ENCODE data around the gene SLC22A1. TPM values are rescaled to one million over a fixed set of nuclear protein-coding genes. Genes with fewer than 3 reads are reported as not detected.

SLC22A1 gene
- total and polyA plus RNA-seq, 2 experiments from 2014 or later: 0.10 to 0.65 TPM

DNA sequence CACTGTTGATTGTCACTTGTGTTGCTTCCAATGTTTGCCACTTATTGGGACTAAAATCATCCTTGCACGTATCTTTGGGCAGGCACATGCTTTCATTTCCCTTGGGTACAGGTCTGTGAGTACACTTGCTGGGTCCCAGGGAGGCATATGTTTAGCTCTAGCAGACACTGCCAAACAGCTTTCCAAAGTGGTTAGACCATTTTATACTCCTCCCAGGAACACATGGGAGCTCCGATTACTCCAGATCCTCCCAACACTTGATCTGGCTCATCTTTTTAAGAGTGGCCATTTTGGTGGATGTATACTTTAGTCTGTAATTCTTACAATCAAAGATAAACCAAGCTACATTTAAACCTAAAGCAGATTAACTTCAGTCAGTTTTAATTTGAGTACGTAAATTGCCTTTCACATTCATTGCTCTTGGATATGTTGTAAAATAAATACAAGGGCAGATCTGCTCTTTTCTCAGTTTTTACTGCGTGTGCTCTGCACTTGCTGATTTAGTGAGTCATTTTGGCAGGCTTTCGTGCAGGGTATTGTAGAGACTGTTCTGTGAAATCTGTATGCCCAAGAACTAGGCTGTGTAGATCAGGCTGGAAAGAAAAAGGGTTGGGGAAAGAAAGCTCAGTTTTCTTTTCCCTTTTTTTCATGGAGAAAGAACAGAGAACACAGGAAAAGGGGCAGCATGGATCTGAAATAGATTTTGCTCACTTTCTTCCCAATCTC lies 19.5 kb downstream of the SLC22A1 start:
- H3K36me3 Mint-ChIP-seq (ENCODE audit: low read depth): no peaks in the 10 kb centered on the region
- no peaks in the 10 kb centered on the region for H3K36me3 ChIP-seq (ENCODE audit: insufficient read depth)

More for the DNA sequence above, 19.5 kb downstream of the SLC22A1 start:
- H3K27ac ChIP-seq (ENCODE audit: low read depth): no peak overlapping the region
- no peaks in the 10 kb centered on the region; the same call in 2 of the 3 replicates for H3K9me3 Mint-ChIP-seq
- no peaks in the 10 kb centered on the region for H3K9me2 ChIP-seq (ENCODE audit: insufficient read depth)
- ATAC-seq: no peak
- H3K27me3 Mint-ChIP-seq (ENCODE audit: insufficient read depth, low read depth, poor library complexity): peaks cover 6% of the 10 kb centered on the region
- H2AFZ ChIP-seq: 0 out of 2 replicates have a peak overlapping the region, but pooled peaks have one; percentile 32
- H4K20me1 ChIP-seq (replicated peaks; ENCODE audit: insufficient read depth): no peaks in the 10 kb centered on the region
- no peak overlapping the region for H3K27ac Mint-ChIP-seq
- TF ChIP-seq, protein P1, sequence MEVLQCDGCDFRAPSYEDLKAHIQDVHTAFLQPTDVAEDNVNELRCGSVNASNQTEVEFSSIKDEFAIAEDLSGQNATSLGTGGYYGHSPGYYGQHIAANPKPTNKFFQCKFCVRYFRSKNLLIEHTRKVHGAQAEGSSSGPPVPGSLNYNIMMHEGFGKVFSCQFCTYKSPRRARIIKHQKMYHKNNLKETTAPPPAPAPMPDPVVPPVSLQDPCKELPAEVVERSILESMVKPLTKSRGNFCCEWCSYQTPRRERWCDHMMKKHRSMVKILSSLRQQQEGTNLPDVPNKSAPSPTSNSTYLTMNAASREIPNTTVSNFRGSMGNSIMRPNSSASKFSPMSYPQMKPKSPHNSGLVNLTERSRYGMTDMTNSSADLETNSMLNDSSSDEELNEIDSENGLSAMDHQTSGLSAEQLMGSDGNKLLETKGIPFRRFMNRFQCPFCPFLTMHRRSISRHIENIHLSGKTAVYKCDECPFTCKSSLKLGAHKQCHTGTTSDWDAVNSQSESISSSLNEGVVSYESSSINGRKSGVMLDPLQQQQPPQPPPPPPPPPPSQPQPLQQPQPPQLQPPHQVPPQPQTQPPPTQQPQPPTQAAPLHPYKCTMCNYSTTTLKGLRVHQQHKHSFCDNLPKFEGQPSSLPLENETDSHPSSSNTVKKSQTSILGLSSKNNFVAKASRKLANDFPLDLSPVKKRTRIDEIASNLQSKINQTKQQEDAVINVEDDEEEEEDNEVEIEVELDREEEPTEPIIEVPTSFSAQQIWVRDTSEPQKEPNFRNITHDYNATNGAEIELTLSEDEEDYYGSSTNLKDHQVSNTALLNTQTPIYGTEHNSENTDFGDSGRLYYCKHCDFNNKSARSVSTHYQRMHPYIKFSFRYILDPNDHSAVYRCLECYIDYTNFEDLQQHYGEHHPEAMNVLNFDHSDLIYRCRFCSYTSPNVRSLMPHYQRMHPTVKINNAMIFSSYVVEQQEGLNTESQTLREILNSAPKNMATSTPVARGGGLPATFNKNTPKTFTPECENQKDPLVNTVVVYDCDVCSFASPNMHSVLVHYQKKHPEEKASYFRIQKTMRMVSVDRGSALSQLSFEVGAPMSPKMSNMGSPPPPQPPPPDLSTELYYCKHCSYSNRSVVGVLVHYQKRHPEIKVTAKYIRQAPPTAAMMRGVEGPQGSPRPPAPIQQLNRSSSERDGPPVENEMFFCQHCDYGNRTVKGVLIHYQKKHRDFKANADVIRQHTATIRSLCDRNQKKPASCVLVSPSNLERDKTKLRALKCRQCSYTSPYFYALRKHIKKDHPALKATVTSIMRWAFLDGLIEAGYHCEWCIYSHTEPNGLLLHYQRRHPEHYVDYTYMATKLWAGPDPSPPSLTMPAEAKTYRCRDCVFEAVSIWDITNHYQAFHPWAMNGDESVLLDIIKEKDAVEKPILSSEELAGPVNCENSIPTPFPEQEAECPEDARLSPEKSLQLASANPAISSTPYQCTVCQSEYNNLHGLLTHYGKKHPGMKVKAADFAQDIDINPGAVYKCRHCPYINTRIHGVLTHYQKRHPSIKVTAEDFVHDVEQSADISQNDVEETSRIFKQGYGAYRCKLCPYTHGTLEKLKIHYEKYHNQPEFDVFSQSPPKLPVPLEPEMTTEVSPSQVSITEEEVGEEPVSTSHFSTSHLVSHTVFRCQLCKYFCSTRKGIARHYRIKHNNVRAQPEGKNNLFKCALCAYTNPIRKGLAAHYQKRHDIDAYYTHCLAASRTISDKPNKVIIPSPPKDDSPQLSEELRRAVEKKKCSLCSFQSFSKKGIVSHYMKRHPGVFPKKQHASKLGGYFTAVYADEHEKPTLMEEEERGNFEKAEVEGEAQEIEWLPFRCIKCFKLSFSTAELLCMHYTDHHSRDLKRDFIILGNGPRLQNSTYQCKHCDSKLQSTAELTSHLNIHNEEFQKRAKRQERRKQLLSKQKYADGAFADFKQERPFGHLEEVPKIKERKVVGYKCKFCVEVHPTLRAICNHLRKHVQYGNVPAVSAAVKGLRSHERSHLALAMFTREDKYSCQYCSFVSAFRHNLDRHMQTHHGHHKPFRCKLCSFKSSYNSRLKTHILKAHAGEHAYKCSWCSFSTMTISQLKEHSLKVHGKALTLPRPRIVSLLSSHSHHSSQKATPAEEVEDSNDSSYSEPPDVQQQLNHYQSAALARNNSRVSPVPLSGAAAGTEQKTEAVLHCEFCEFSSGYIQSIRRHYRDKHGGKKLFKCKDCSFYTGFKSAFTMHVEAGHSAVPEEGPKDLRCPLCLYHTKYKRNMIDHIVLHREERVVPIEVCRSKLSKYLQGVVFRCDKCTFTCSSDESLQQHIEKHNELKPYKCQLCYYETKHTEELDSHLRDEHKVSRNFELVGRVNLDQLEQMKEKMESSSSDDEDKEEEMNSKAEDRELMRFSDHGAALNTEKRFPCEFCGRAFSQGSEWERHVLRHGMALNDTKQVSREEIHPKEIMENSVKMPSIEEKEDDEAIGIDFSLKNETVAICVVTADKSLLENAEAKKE (CRISPR knock-in tag; IDR thresholded peaks at IDR 0.05): no peak
- TF ChIP-seq, protein P2, sequence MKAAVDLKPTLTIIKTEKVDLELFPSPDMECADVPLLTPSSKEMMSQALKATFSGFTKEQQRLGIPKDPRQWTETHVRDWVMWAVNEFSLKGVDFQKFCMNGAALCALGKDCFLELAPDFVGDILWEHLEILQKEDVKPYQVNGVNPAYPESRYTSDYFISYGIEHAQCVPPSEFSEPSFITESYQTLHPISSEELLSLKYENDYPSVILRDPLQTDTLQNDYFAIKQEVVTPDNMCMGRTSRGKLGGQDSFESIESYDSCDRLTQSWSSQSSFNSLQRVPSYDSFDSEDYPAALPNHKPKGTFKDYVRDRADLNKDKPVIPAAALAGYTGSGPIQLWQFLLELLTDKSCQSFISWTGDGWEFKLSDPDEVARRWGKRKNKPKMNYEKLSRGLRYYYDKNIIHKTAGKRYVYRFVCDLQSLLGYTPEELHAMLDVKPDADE (IDR thresholded peaks at IDR 0.05): no peak
- TF ChIP-seq EZH2 (IDR thresholded peaks at IDR 0.05; ENCODE audit: low read depth, unreplicated experiment): no peak
- no peak for TF ChIP-seq STAT1 (IDR thresholded peaks at IDR 0.05; ENCODE audit: unreplicated experiment)
- TF ChIP-seq ZNF331 (CRISPR knock-in tag; IDR thresholded peaks at IDR 0.05; ENCODE audit: low read depth): no peak
- H3K4me3 Mint-ChIP-seq: no peak overlapping the region
- H3F3A ChIP-seq (replicated peaks; ENCODE audit: low read depth): no peaks in the 10 kb centered on the region
- DNase-seq (ENCODE audit: low spot score): no peak
- H3K4me1 ChIP-seq (ENCODE audit: insufficient read depth): no peaks in the 10 kb centered on the region
- H3K4me3 ChIP-seq: no peak overlapping the region
- H3K79me2 ChIP-seq (replicated peaks; ENCODE audit: insufficient read depth): no peaks in the 10 kb centered on the region
- no peaks in the 10 kb centered on the region for H3K27me3 ChIP-seq (ENCODE audit: insufficient read depth)
- no peak overlapping the region for H3K4me2 ChIP-seq
- H3K4me1 Mint-ChIP-seq: peaks cover 20% of the 10 kb centered on the region

Data from GM23338 (cell line).